Neural progenitor cell (in vitro differentiated cells): ENCODE data around the gene KPNB1.

Source experiments
- CTCF ChIP-seq: fragments of 200-600 bp; sonication (generic); IDR thresholded peaks from 2 replicates; pipeline ENCODE4 v1.5.1; 2017; ENCODE audit warnings: antibody characterized with exemption, mild to moderate bottlenecking
- EZH2 ChIP-seq: fragments of 200-600 bp; sonication (generic); IDR thresholded peaks from 2 replicates; pipeline ENCODE4 v1.6.1; 2017; ENCODE audit warnings: antibody characterized with exemption, mild to moderate bottlenecking, moderate library complexity
- EZH2phosphoT487 ChIP-seq: fragments of 200-600 bp; sonication (generic); IDR thresholded peaks from 2 replicates; pipeline ENCODE4 v1.6.1; 2017; ENCODE audit warnings: antibody characterized with exemption

- TF ChIP-seq CTCF (no peak), EZH2 (no peak), EZH2phosphoT487 (no peak)
These were observed 66.7 kb downstream of the KPNB1 start for GRCh38 chr17:47716375-47716774.
